Ascending aorta (tissue), 2 donors: Measurements from ENCODE around the gene NPY. TPM values are rescaled to one million over a fixed set of nuclear protein-coding genes. Genes with fewer than 3 reads are reported as not detected.

Experiments used
- DNase-seq, 2 donors: peaks; one replicate each; pipeline ENCODE4 v3.0.0-alpha.2; 2019; ENCODE audit warnings: low spot score in 2 of 2
- H3K27ac ChIP-seq, 2 donors: fragments of 200-600 bp; sonication (generic); one replicate each; pipeline ENCODE4 v1.5.1; 2016 to 2017; ENCODE audit warnings: mild to moderate bottlenecking in 1 of 2
- H3K27me3 ChIP-seq: fragments of 200-600 bp; sonication (generic); one replicate; pipeline ENCODE4 v1.5.1; 2017
- H3K36me3 ChIP-seq, 2 donors: fragments of 200-600 bp; sonication (generic); one replicate each; pipeline ENCODE4 v1.5.1; 2016
- H3K4me1 ChIP-seq, 2 donors: fragments of 200-600 bp; sonication (generic); one replicate each; pipeline ENCODE4 v1.5.1; 2016 to 2017; ENCODE audit warnings: mild to moderate bottlenecking in 1 of 2
- H3K4me3 ChIP-seq, 2 donors: fragments of 200-600 bp; sonication (generic); one replicate each; pipeline ENCODE4 v1.5.1; 2016 to 2017; ENCODE audit warnings: mild to moderate bottlenecking in 1 of 2
- H3K9me3 ChIP-seq, 2 donors: fragments of 200-600 bp; sonication (generic); one replicate each; pipeline ENCODE4 v1.5.1; 2016
- CTCF ChIP-seq, 3 experiments: fragments of 200-600 bp in 2 of 3; fragments of 450-650 bp in 1 of 3; sonication (generic) in 2 of 3; IDR thresholded peaks; one replicate each; pipeline ENCODE4 v1.5.1; 2016 to 2019; ENCODE audit warnings: antibody characterized with exemption in 3 of 3, mild to moderate bottlenecking in 1 of 3, moderate library complexity in 1 of 3
- intact Hi-C: fragments of 100-400 bp; cut with DNase I; formaldehyde crosslinking; loops from one replicate; pipeline ENCODE4 v1.15.1; 2023
- total RNA-seq: library from RNA; depleted of rRNA; stranded (reverse); fragments of >200 nt; gene quantifications from one replicate; pipeline ENCODE4 v1.1.0, GENCODE V29; 2016

Gene NPY
- total RNA-seq, 1 donor from 2014 or later, result not detected

DNA sequence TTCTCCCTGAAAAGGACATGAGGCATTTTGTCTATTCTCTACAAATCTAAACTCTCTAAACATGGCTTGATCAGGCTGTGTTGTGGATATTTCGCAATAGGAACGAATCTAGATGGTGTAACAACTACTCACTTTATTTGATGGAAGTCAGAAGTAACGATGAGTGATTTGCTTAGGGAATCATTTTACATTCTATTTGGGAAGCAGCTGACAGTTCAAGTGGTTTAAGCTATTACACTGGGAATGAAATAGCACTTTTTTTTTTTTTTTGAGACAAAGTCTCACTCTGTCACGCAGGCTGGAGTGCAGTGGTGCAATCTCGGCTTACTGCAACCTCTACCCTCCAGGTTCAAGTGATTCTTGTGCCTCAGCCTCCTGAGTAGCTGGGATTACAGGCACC is 44.1 kb downstream of the NPY start:
- Histone ChIP-seq H3K9me3 (no peaks in the 10 kb centered on the region), H3K27ac (no peak overlapping the region), H3K4me1 (no peaks in the 10 kb centered on the region), H3K4me3 (no peak overlapping the region), H3K27me3 (no peaks in the 10 kb centered on the region), H3K36me3 (no peaks in the 10 kb centered on the region)
- no peak for DNase-seq
- TF ChIP-seq CTCF (IDR thresholded peaks at IDR 0.05), result no peak
- intact Hi-C loops, result no loop called here

DNA sequence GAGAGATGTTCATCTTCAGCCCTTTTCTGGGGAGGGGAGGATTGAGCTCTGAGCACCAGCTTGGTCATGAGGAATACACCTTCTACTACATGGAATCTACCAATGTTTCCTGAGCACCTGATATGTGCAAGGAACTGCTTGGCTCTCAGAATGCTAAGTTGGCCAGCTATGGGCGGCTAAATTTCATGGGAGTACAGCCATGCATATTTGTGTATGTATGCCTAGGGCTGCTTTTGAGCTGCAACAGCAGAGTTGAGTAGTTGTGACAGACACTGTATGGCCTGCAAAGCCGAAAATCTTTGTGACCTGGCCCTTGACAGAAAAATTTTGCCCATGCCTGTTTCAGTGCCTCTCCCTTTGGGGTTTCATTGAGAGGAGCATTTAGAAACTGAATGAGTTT is 44.9 kb downstream of the NPY start:
- no peaks in the 10 kb centered on the region for H3K4me1 ChIP-seq
- no peak for DNase-seq
- H3K36me3 ChIP-seq, result no peaks in the 10 kb centered on the region
- intact Hi-C loops, result no loop called here
- no peak for TF ChIP-seq CTCF (IDR thresholded peaks at IDR 0.05)
- H3K27ac ChIP-seq, result no peak overlapping the region
- no peaks in the 10 kb centered on the region for H3K9me3 ChIP-seq
- H3K4me3 ChIP-seq, result no peak overlapping the region
- no peaks in the 10 kb centered on the region for H3K27me3 ChIP-seq

- H3K9me3 ChIP-seq, result no peaks in the 10 kb centered on the region
- no peak for TF ChIP-seq CTCF (IDR thresholded peaks at IDR 0.05)
- intact Hi-C loops, result no loop called here
- H3K4me1 ChIP-seq, result no peaks in the 10 kb centered on the region
- H3K4me3 ChIP-seq, result no peak overlapping the region
- no peak overlapping the region for H3K27ac ChIP-seq
- no peaks in the 10 kb centered on the region for H3K36me3 ChIP-seq
- DNase-seq, result no peak
- no peaks in the 10 kb centered on the region for H3K27me3 ChIP-seq
Measured at GRCh38 chr7:24334012-24334411, 50.0 kb downstream of the NPY start.

GRCh38 chr7:24334627-24335026 is 50.6 kb downstream of the NPY start:
- intact Hi-C loops, result no loop called here
- Histone ChIP-seq H3K36me3 (no peaks in the 10 kb centered on the region), H3K27ac (no peak overlapping the region), H3K4me3 (no peak overlapping the region), H3K9me3 (no peaks in the 10 kb centered on the region), H3K27me3 (no peaks in the 10 kb centered on the region), H3K4me1 (no peaks in the 10 kb centered on the region)
- no peak for TF ChIP-seq CTCF (IDR thresholded peaks at IDR 0.05)
- no peak for DNase-seq

DNA sequence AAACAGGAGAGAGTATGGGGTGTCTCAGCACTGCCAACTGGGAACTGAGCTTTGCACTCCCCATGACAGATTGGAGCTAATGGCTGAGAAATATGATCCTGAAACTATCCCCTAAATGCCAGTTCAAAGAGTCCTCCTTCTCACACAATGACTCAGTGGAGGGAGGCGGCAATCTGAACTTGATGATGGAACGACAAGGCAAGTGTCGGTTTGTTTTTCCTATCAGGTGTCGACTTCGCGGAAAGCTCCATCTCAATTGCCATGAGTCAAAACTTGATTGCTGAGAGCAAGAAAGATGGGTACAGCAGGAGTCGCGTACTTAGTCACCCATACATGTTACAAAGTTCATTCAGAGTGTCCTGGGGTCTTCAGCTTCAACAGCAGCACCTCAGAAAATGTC is 52.5 kb downstream of the NPY start:
- DNase-seq, result no peak
- H3K27me3 ChIP-seq, result no peaks in the 10 kb centered on the region
- no peaks in the 10 kb centered on the region for H3K4me1 ChIP-seq
- TF ChIP-seq CTCF (IDR thresholded peaks at IDR 0.05), result no peak
- H3K4me3 ChIP-seq, result no peak overlapping the region
- H3K36me3 ChIP-seq, result no peaks in the 10 kb centered on the region
- H3K9me3 ChIP-seq, result no peaks in the 10 kb centered on the region
- intact Hi-C loops, result no loop called here
- H3K27ac ChIP-seq, result no peak overlapping the region

- no peak for DNase-seq
- Histone ChIP-seq H3K9me3 (no peaks in the 10 kb centered on the region), H3K4me3 (no peak overlapping the region), H3K36me3 (no peaks in the 10 kb centered on the region), H3K27me3 (no peaks in the 10 kb centered on the region), H3K4me1 (no peaks in the 10 kb centered on the region), H3K27ac (no peak overlapping the region)
- intact Hi-C loops, result no loop called here
- no peak for TF ChIP-seq CTCF (IDR thresholded peaks at IDR 0.05)
Measured at GRCh38 chr7:24337180-24337579, 53.2 kb downstream of the NPY start.
